ENCODE measurements around the gene SERPINI1.

SERPINI1 gene

DNA sequence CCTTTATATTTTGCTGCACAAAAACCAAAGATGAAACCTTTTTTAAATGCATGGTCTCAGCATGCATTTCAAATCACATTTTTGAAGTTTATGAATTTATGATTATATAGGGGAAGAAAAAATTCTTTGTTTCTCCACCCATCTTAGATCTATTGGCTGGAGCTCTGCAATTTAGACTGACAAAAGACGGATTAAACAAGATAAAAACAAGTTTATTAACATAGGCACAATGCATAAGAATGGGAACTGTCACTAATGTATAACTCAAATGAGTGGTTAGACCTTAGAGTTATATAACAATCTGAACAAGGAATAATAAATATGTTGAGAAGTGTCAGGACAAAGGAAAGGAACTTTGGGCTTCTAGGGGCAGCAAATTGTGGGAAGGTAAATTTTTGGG is 132.5 kb downstream of the SERPINI1 start:
- no peak for DNase-seq
- Histone ChIP-seq H3K27me3 (ENCODE audit: insufficient read depth, low read length) (no peaks in the 10 kb centered on the region), H2BK12ac (ENCODE audit: low read length) (no peak overlapping the region), H3K4ac (ENCODE audit: low read depth, low read length) (no peak overlapping the region), H3K9ac (ENCODE audit: low read length) (no peak overlapping the region), H3K79me1 (ENCODE audit: low read length) (no peaks in the 10 kb centered on the region), H3K18ac (ENCODE audit: low read length) (no peak overlapping the region), H3K4me2 (ENCODE audit: low read length) (no peak overlapping the region), H4K12ac (ENCODE audit: low read depth, low read length) (no peak overlapping the region), H3K14ac (ENCODE audit: low read length) (no peak overlapping the region), H3K9me3 (ENCODE audit: insufficient read depth, low read depth, low read length) (no peaks in the 10 kb centered on the region), H4K91ac (ENCODE audit: low read depth, low read length) (no peak overlapping the region), H4K8ac (ENCODE audit: low read depth, low read length) (no peak overlapping the region), H2AFZ (ENCODE audit: insufficient read depth, low read length, poor library complexity) (no peak overlapping the region), H3K79me2 (ENCODE audit: control insufficient read depth, insufficient read depth, low read length, poor library complexity) (no peaks in the 10 kb centered on the region), H3K4me1 (ENCODE audit: control insufficient read depth in 1 of 2, insufficient read depth in 2 of 2, low read length in 2 of 2) (no peaks in the 10 kb centered on the region), H3K27ac (ENCODE audit: low read depth, low read length) (no peak overlapping the region), H2BK5ac (ENCODE audit: low read depth, low read length, poor library complexity) (no peak overlapping the region), H3K4me3 (ENCODE audit: low read depth, low read length) (no peak overlapping the region), H3K36me3 (ENCODE audit: control insufficient read depth in 1 of 2, insufficient read depth in 2 of 2, low read length in 2 of 2) (no peaks in the 10 kb centered on the region), H2AK5ac (ENCODE audit: low read length) (no peak overlapping the region), H2BK120ac (ENCODE audit: insufficient read depth, low read length, poor library complexity) (no peak overlapping the region), H3K23ac (ENCODE audit: low read length) (no peak overlapping the region)
- WGBS (ENCODE audit: extremely low coverage, insufficient coverage, insufficient read length), result no CpG with 5 or more reads among the region's 1 CpG

DNA sequence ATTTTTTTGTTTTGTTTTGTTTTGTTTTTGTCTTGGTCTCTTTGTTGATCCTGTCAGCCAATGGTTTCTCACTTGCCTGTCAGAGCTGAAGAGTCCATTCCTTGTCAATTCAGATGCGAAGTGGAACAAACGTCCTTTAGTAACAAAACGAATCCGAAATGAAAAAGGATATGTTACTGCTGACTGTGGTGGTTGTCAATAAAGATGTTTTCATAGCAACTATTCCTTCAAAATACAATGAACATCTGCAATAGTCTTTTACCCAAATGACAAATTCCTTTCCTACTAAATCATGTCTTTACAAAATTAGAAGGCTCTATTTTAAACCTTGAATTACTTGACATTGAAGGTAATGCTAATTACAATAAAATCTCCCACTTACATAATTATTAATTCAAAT is 134.7 kb downstream of the SERPINI1 start:
- Histone ChIP-seq H3K14ac (ENCODE audit: low read length) (no peak overlapping the region), H3K4me3 (ENCODE audit: low read depth, low read length) (no peak overlapping the region), H3K23ac (ENCODE audit: low read length) (no peak overlapping the region), H3K36me3 (ENCODE audit: control insufficient read depth in 1 of 2, insufficient read depth in 2 of 2, low read length in 2 of 2) (no peaks in the 10 kb centered on the region), H2AFZ (ENCODE audit: insufficient read depth, low read length, poor library complexity) (no peak overlapping the region), H3K4me1 (ENCODE audit: control insufficient read depth in 1 of 2, insufficient read depth in 2 of 2, low read length in 2 of 2) (no peaks in the 10 kb centered on the region), H2BK120ac (ENCODE audit: insufficient read depth, low read length, poor library complexity) (no peak overlapping the region), H3K4ac (ENCODE audit: low read depth, low read length) (no peak overlapping the region), H3K79me1 (ENCODE audit: low read length) (no peaks in the 10 kb centered on the region), H2AK5ac (ENCODE audit: low read length) (no peak overlapping the region), H3K18ac (ENCODE audit: low read length) (no peak overlapping the region), H3K9me3 (ENCODE audit: insufficient read depth, low read depth, low read length) (no peaks in the 10 kb centered on the region), H4K12ac (ENCODE audit: low read depth, low read length) (no peak overlapping the region), H2BK5ac (ENCODE audit: low read depth, low read length, poor library complexity) (no peak overlapping the region), H2BK12ac (ENCODE audit: low read length) (no peak overlapping the region), H3K4me2 (ENCODE audit: low read length) (no peak overlapping the region), H4K91ac (ENCODE audit: low read depth, low read length) (no peak overlapping the region), H3K79me2 (ENCODE audit: control insufficient read depth, insufficient read depth, low read length, poor library complexity) (no peaks in the 10 kb centered on the region), H3K27ac (ENCODE audit: low read depth, low read length) (no peak overlapping the region), H3K9ac (ENCODE audit: low read length) (no peak overlapping the region), H3K27me3 (ENCODE audit: insufficient read depth, low read length) (no peaks in the 10 kb centered on the region), H4K8ac (ENCODE audit: low read depth, low read length) (no peak overlapping the region)
- WGBS (ENCODE audit: extremely low coverage, insufficient coverage, insufficient read length), result no CpG with 5 or more reads among the region's 4 CpGs
- no peak for DNase-seq

DNA sequence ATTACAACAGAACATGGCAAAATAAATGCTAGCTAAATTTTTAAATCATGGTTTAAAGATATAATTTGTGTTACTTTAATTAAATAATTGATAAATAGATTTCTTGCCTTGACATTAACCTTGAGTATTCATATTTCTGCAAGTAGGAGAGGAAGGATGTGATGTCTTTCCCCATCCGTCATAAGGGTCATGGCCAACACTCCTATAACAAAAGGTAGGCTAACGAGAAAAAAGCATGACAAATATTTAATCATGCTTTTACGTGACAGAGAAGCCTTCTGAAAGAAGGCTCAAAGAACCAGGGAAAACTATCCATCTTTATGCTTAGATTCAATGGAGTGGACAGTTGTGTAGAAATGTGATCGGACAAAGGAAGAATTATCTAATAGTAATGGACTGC is 135.2 kb downstream of the SERPINI1 start:
- Histone ChIP-seq H3K4me2 (ENCODE audit: low read length) (no peak overlapping the region), H3K4me1 (ENCODE audit: control insufficient read depth in 1 of 2, insufficient read depth in 2 of 2, low read length in 2 of 2) (no peaks in the 10 kb centered on the region), H2BK12ac (ENCODE audit: low read length) (no peak overlapping the region), H2BK120ac (ENCODE audit: insufficient read depth, low read length, poor library complexity) (no peak overlapping the region), H3K4ac (ENCODE audit: low read depth, low read length) (no peak overlapping the region), H3K36me3 (ENCODE audit: control insufficient read depth in 1 of 2, insufficient read depth in 2 of 2, low read length in 2 of 2) (no peaks in the 10 kb centered on the region), H3K4me3 (ENCODE audit: low read depth, low read length) (no peak overlapping the region), H3K14ac (ENCODE audit: low read length) (no peak overlapping the region), H2AK5ac (ENCODE audit: low read length) (no peak overlapping the region), H3K79me2 (ENCODE audit: control insufficient read depth, insufficient read depth, low read length, poor library complexity) (no peaks in the 10 kb centered on the region), H4K12ac (ENCODE audit: low read depth, low read length) (no peak overlapping the region), H3K79me1 (ENCODE audit: low read length) (no peaks in the 10 kb centered on the region), H3K27me3 (ENCODE audit: insufficient read depth, low read length) (no peaks in the 10 kb centered on the region), H3K27ac (ENCODE audit: low read depth, low read length) (no peak overlapping the region), H4K91ac (ENCODE audit: low read depth, low read length) (no peak overlapping the region), H3K18ac (ENCODE audit: low read length) (no peak overlapping the region), H3K9me3 (ENCODE audit: insufficient read depth, low read depth, low read length) (no peaks in the 10 kb centered on the region), H3K9ac (ENCODE audit: low read length) (no peak overlapping the region), H2BK5ac (ENCODE audit: low read depth, low read length, poor library complexity) (no peak overlapping the region), H4K8ac (ENCODE audit: low read depth, low read length) (no peak overlapping the region), H2AFZ (ENCODE audit: insufficient read depth, low read length, poor library complexity) (no peak overlapping the region), H3K23ac (ENCODE audit: low read length) (no peak overlapping the region)
- WGBS (ENCODE audit: extremely low coverage, insufficient coverage, insufficient read length), result no CpG with 5 or more reads among the region's 4 CpGs
- DNase-seq, result no peak

DNA sequence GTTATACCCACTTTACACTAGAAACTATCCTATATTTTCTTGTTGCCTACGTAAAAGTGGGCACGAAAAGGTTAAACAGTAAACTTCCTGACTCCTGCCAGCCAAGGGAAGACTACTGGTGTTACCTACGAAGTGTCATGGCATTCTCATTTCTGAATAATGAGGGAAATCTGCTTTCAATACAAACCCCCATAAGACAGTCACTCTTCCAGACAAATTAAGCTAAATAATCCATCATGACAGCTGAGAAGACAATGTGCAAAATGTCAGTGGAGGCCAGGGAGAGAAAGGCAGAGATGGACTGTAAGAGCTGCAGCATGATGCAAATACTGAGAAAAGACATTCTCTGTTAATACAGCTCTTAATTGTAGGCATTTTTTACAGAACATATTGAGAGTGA is 136.5 kb downstream of the SERPINI1 start:
- no peaks in the 10 kb centered on the region for H3K9me3 ChIP-seq (ENCODE audit: insufficient read depth, low read depth, low read length)
- no peak overlapping the region for H3K18ac ChIP-seq (ENCODE audit: low read length)
- no peak overlapping the region for H3K23ac ChIP-seq (ENCODE audit: low read length)
- no peak overlapping the region for H2AK5ac ChIP-seq (ENCODE audit: low read length)
- no peaks in the 10 kb centered on the region for H3K36me3 ChIP-seq (ENCODE audit: control insufficient read depth in 1 of 2, insufficient read depth in 2 of 2, low read length in 2 of 2)
- H3K14ac ChIP-seq (ENCODE audit: low read length), result no peak overlapping the region
- no peak overlapping the region for H3K27ac ChIP-seq (ENCODE audit: low read depth, low read length)
- H3K4me2 ChIP-seq (ENCODE audit: low read length), result no peak overlapping the region
- H4K8ac ChIP-seq (ENCODE audit: low read depth, low read length), result no peak overlapping the region
- H3K4me1 ChIP-seq (ENCODE audit: control insufficient read depth in 1 of 2, insufficient read depth in 2 of 2, low read length in 2 of 2), result no peaks in the 10 kb centered on the region
- no peak overlapping the region for H3K4me3 ChIP-seq (ENCODE audit: low read depth, low read length)
- no peak overlapping the region for H2BK120ac ChIP-seq (ENCODE audit: insufficient read depth, low read length, poor library complexity)
- H3K79me1 ChIP-seq (ENCODE audit: low read length), result no peaks in the 10 kb centered on the region
- no peaks in the 10 kb centered on the region for H3K79me2 ChIP-seq (ENCODE audit: control insufficient read depth, insufficient read depth, low read length, poor library complexity)
- no peak overlapping the region for H2BK12ac ChIP-seq (ENCODE audit: low read length)
- H2AFZ ChIP-seq (ENCODE audit: insufficient read depth, low read length, poor library complexity), result no peak overlapping the region
- DNase-seq, result no peak
- H4K12ac ChIP-seq (ENCODE audit: low read depth, low read length), result no peak overlapping the region
- no peak overlapping the region for H2BK5ac ChIP-seq (ENCODE audit: low read depth, low read length, poor library complexity)
- no peaks in the 10 kb centered on the region for H3K27me3 ChIP-seq (ENCODE audit: insufficient read depth, low read length)
- H3K4ac ChIP-seq (ENCODE audit: low read depth, low read length), result no peak overlapping the region
- no CpG with 5 or more reads among the region's 3 CpGs for WGBS (ENCODE audit: extremely low coverage, insufficient coverage, insufficient read length)
- no peak overlapping the region for H3K9ac ChIP-seq (ENCODE audit: low read length)
- no peak overlapping the region for H4K91ac ChIP-seq (ENCODE audit: low read depth, low read length)

Data from trophoblast cell (in vitro differentiated cells and primary cell).